ENCODE results near the gene SIRT2.

- no peak for TF ChIP-seq LEF1 (IDR thresholded peaks at IDR 0.05; ENCODE audit: borderline replicate concordance)
- no peak for TF ChIP-seq SP1 (IDR thresholded peaks at IDR 0.05)
- no peak for TF ChIP-seq TARDBP (IDR thresholded peaks at IDR 0.05)
- no peak for TF ChIP-seq FOXM1 (IDR thresholded peaks at IDR 0.05; ENCODE audit: borderline replicate concordance)
- TF ChIP-seq FOXK2 (IDR thresholded peaks at IDR 0.05), result no peak
- TF ChIP-seq BHLHE40 (IDR thresholded peaks at IDR 0.05; ENCODE audit: borderline replicate concordance), result no peak
- no peak for TF ChIP-seq NFRKB (IDR thresholded peaks at IDR 0.05)
- TF ChIP-seq L3MBTL2 (conservative IDR thresholded peaks at IDR 0.05), result no peak
- no peak for TF ChIP-seq SUZ12 (IDR thresholded peaks at IDR 0.05)
- TF ChIP-seq, protein P1, sequence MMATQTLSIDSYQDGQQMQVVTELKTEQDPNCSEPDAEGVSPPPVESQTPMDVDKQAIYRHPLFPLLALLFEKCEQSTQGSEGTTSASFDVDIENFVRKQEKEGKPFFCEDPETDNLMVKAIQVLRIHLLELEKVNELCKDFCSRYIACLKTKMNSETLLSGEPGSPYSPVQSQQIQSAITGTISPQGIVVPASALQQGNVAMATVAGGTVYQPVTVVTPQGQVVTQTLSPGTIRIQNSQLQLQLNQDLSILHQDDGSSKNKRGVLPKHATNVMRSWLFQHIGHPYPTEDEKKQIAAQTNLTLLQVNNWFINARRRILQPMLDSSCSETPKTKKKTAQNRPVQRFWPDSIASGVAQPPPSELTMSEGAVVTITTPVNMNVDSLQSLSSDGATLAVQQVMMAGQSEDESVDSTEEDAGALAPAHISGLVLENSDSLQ (IDR thresholded peaks at IDR 0.05), result no peak
- no peak for TF ChIP-seq ARNT (IDR thresholded peaks at IDR 0.05)
- no peak for TF ChIP-seq ELF4 (IDR thresholded peaks at IDR 0.05)
- no peak for TF ChIP-seq HDGF (IDR thresholded peaks at IDR 0.05; ENCODE audit: borderline replicate concordance)
Measured at GRCh38 chr19:38922482-38922881, 23.1 kb upstream of the SIRT2 start.

All from HEK293T (cell line).